ENCODE data around the gene GJA5. TPM values are rescaled to one million over a fixed set of nuclear protein-coding genes. Genes with fewer than 3 reads are reported as not detected.

The GJA5 gene
- total RNA-seq (100 to 1,000 TPM in 1 of 2 donors, 10 to 100 TPM in 1; 68.2 to 109 TPM), polyA plus RNA-seq (ENCODE audit: insufficient read length in 6 of 6) (100 to 1,000 TPM in 1 of 6 donors, 10 to 100 TPM in 5; 67.6 to 105 (median 83.2) TPM)
- long read RNA-seq, donor 1, transcript GJA5-203 (2 exons, 3,183 nt) = major isoform, 38 of 196 reads
- long read RNA-seq, donor 1, partial matches to known transcripts = 158 of 196 reads
- long read RNA-seq, donor 1, other reads (novel, unspliced or antisense) = 0 of 196 reads
- long read RNA-seq, donor 2, transcript GJA5-203 (2 exons, 3,183 nt) = major isoform, 26 of 26 reads
- long read RNA-seq, donor 2, partial matches to known transcripts = 0 of 26 reads
- long read RNA-seq, donor 2, other reads (novel, unspliced or antisense) = 0 of 26 reads
- long read RNA-seq, donor 3, transcript GJA5-203 (2 exons, 3,183 nt) = major isoform, 20 of 20 reads
- long read RNA-seq, donor 3, partial matches to known transcripts = 0 of 20 reads
- long read RNA-seq, donor 3, other reads (novel, unspliced or antisense) = 0 of 20 reads
- long read RNA-seq, donor 4, transcript GJA5-203 (2 exons, 3,183 nt) = major isoform, 22 of 36 reads
- long read RNA-seq, donor 4, partial matches to known transcripts = 0 of 36 reads
- long read RNA-seq, donor 4, other reads (novel, unspliced or antisense) = 14 of 36 reads
- long read RNA-seq, donor 5, transcript GJA5-203 (2 exons, 3,183 nt) = major isoform, 53 of 53 reads
- long read RNA-seq, donor 5, partial matches to known transcripts = 0 of 53 reads
- long read RNA-seq, donor 5, other reads (novel, unspliced or antisense) = 0 of 53 reads
- long read RNA-seq, donor 6, transcript GJA5-203 (2 exons, 3,183 nt) = major isoform, 34 of 34 reads
- long read RNA-seq, donor 6, partial matches to known transcripts = 0 of 34 reads
- long read RNA-seq, donor 6, other reads (novel, unspliced or antisense) = 0 of 34 reads
- long read RNA-seq, donor 7, transcript GJA5-203 (2 exons, 3,183 nt) = major isoform, 9 of 9 reads
- long read RNA-seq, donor 7, partial matches to known transcripts = 0 of 9 reads
- long read RNA-seq, donor 7, other reads (novel, unspliced or antisense) = 0 of 9 reads
- long read RNA-seq, donor 8, transcript GJA5-203 (2 exons, 3,183 nt) = major isoform, 25 of 26 reads
- long read RNA-seq, donor 8, partial matches to known transcripts = 0 of 26 reads
- long read RNA-seq, donor 8, other reads (novel, unspliced or antisense) = 0 of 26 reads
- long read RNA-seq, donor 9 = 0 reads
- long read RNA-seq, donor 10, transcript GJA5-203 (2 exons, 3,183 nt) = major isoform, 36 of 40 reads
- long read RNA-seq, donor 10, partial matches to known transcripts = 0 of 40 reads
- long read RNA-seq, donor 10, other reads (novel, unspliced or antisense) = 4 of 40 reads
- long read RNA-seq, donor 11, transcript GJA5-203 (2 exons, 3,183 nt) = major isoform, 7 of 7 reads
- long read RNA-seq, donor 11, partial matches to known transcripts = 0 of 7 reads
- long read RNA-seq, donor 11, other reads (novel, unspliced or antisense) = 0 of 7 reads
- long read RNA-seq, donor 12, transcript GJA5-203 (2 exons, 3,183 nt) = major isoform, 32 of 32 reads
- long read RNA-seq, donor 12, partial matches to known transcripts = 0 of 32 reads
- long read RNA-seq, donor 12, other reads (novel, unspliced or antisense) = 0 of 32 reads

DNA sequence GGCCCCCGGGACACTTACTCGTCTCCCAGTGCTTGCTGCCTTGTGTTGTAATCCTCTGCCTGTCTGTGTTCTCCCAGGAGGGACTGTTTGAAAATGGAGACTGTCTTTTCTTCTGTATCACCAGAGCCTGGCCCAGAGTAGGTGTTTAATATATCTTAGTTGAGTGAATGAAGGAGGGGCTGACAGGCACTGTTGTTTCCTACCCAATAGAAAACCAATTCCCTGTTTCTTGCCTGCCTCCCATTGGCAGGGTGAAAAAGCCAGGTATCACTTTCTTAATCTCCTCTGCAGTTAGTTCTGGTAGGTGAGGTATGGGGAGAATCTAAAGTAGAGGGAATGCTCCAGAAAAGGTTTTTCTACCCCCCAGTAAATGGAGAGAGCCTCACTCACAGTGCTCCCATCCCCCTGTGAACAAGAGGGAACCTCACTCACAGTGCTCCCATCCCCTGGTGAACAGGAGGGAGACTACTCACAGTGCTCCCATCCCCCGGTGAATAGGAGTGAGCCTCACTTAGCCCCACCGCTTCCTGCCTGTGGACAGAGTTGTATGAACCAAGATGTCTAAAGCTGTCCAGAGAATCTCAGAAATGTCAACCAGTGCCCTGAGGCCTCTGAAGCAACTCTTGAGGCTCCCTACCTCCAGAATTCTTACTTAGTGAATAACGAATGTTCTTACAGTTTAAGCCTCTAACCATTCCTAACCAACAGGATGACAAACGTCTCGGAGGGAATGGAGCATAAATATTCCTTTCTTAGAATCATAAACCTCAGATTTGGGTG, at the start of gene GJA5:
TSS of gene GJA5 (minus strand) at position 122 of the 780 bp plus-strand sequence. CDS start 1,364 bp downstream, outside the sequence.
- Histone ChIP-seq H3K36me3 (no peaks in the 10 kb centered on the region), H3K27ac (no peak within 1 kb of the TSS), H3K27me3 (no peaks in the 10 kb centered on the region), H3K4me3 (no peak within 1 kb of the TSS), H3K9me3 (no peaks in the 10 kb centered on the region), H3K4me1 (peaks cover 22 to 38% of the 10 kb centered on the region in 2 donors)
- ATAC-seq = no peak
- intact Hi-C loops (cut with DNase I) = no loop called here
- DNase-seq = no peak
- TF ChIP-seq, protein P1, sequence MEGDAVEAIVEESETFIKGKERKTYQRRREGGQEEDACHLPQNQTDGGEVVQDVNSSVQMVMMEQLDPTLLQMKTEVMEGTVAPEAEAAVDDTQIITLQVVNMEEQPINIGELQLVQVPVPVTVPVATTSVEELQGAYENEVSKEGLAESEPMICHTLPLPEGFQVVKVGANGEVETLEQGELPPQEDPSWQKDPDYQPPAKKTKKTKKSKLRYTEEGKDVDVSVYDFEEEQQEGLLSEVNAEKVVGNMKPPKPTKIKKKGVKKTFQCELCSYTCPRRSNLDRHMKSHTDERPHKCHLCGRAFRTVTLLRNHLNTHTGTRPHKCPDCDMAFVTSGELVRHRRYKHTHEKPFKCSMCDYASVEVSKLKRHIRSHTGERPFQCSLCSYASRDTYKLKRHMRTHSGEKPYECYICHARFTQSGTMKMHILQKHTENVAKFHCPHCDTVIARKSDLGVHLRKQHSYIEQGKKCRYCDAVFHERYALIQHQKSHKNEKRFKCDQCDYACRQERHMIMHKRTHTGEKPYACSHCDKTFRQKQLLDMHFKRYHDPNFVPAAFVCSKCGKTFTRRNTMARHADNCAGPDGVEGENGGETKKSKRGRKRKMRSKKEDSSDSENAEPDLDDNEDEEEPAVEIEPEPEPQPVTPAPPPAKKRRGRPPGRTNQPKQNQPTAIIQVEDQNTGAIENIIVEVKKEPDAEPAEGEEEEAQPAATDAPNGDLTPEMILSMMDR (IDR thresholded peaks at IDR 0.05) = no peak

DNA sequence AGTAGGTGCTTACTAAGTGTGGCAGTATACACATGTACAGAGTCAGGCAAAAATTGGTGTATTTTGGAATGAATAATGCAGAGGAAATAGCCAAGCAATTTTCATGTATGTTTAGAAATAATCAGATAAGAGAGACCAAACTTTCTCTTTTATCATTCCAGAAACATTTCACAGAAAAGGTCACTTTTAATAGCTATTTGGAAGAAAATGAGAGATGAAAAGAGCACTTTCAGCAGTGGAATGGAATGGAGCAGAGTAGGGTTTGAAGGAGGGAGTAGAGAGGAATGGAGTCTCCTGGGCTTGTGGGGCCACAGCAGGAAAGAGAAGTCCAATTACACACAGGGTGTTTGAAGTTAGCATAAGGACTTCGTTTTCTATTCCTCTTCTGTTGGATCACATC, 48.8 kb upstream of the GJA5 start:
- no peak for DNase-seq

DNA sequence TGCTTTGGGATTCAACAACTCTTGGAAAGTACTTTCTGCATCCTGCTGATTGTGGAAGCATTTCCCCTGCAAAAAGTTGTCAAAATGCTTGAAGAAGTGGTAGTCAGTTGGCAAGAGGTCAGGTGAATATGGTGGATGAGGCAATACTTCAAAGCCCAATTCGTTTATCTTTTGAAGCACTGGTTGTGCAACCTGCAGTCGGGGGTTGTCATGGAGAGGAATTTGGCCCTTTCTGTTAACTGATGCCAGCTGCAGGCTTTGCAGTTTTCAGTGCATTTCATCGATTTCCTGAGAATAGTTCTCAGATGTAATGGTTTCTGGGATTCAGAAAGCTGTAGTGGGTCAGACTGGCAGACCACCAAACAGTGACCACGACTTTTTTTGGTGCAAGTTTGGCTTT, 47.6 kb upstream of the GJA5 start:
- intact Hi-C loops (cut with DNase I) = no loop called here
- TF ChIP-seq, protein P1 (IDR thresholded peaks at IDR 0.05) = no peak
- Histone ChIP-seq H3K27ac (peak overlapping the region in 1 of 2 donors; percentile 9), H3K36me3 (no peaks in the 10 kb centered on the region), H3K4me1 (no peaks in the 10 kb centered on the region), H3K4me3 (no peak overlapping the region), H3K9me3 (no peaks in the 10 kb centered on the region), H3K27me3 (no peaks in the 10 kb centered on the region)
- DNase-seq (peak in 1 of 4 donors; percentile 53), ATAC-seq (peak; percentile 43)

More for the DNA sequence above, 48.8 kb upstream of the GJA5 start:
- Histone ChIP-seq H3K27me3 (no peaks in the 10 kb centered on the region), H3K36me3 (no peaks in the 10 kb centered on the region), H3K9me3 (no peaks in the 10 kb centered on the region), H3K4me3 (no peak overlapping the region), H3K27ac (no peak overlapping the region), H3K4me1 (no peaks in the 10 kb centered on the region)
- ATAC-seq = no peak
- TF ChIP-seq, protein P1 (IDR thresholded peaks at IDR 0.05) = no peak
- intact Hi-C loops (cut with DNase I) = no loop called here

DNA sequence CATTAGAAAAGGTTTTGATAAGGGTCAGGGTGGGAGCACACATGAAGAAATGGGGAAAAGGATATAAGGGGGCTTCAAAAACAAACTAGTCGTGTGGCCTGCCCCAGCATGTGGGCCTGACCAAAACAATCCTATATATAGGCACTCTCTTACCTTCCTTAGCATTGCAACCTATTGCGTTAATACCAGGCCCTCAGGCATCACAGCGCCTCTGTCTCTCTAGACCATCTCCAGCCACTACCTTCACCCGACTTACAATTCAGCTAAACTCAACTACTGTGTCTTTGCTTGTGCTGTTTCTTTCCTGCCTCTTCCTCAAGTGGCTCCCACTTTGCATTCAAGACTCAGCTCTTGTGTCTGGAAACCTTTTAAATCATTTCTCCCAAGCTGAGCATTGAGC, 47.0 kb upstream of the GJA5 start:
- ATAC-seq = no peak
- H3K27me3 ChIP-seq = no peaks in the 10 kb centered on the region
- H3K4me1 ChIP-seq = no peaks in the 10 kb centered on the region
- intact Hi-C loops (cut with DNase I) = no loop called here
- H3K4me3 ChIP-seq = no peak overlapping the region
- no peaks in the 10 kb centered on the region for H3K9me3 ChIP-seq
- no peak for DNase-seq
- H3K36me3 ChIP-seq = no peaks in the 10 kb centered on the region
- TF ChIP-seq, protein P1 (IDR thresholded peaks at IDR 0.05) = no peak
- no peak overlapping the region for H3K27ac ChIP-seq

Measured in left lung (tissue), 14 donors.